A549 (cell line): ENCODE measurements around the gene EME2. TPM values are rescaled to one million over a fixed set of nuclear protein-coding genes. Genes with fewer than 3 reads are reported as not detected.
A peak's percentile ranks its signal among the peaks of the same experiment; 100 is the strongest.

ENCODE experiments used
- ATOH8 ChIP-seq: fragments of 250-450 bp; sonication (Bioruptor Pico); IDR thresholded peaks from 2 replicates; pipeline ENCODE4 v1.5.0; 2020; ENCODE audit warnings: low read depth, mild to moderate bottlenecking, moderate library complexity
- CHD4 ChIP-seq: fragments of 200-600 bp; sonication (generic); IDR thresholded peaks from 2 replicates; pipeline ENCODE4 v1.6.1; 2016; ENCODE audit warnings: antibody characterized with exemption, mild to moderate bottlenecking, borderline replicate concordance
- CTCF ChIP-seq: fragments of >200 bp; sonication (Bioruptor Twin); formaldehyde crosslinking; IDR thresholded peaks from 3 replicates; pipeline ENCODE4 v1.5.1; 2016
- EHMT2 ChIP-seq: fragments of 200-600 bp; sonication (generic); IDR thresholded peaks from 2 replicates; pipeline ENCODE4 v1.6.1; 2016; ENCODE audit warnings: antibody characterized with exemption, low read depth, mild to moderate bottlenecking, moderate library complexity
- EP300 ChIP-seq, 2 experiments: fragments of >200 bp; sonication (Bioruptor Twin); formaldehyde crosslinking; IDR thresholded peaks; 2 replicates in 1 of 2; 3 replicates in 1 of 2; pipeline ENCODE4 v1.6.1; 2016 to 2017
- ESRRA ChIP-seq: fragments of 150-350 bp; IDR thresholded peaks from 2 replicates; pipeline ENCODE4 v1.6.1; 2014; ENCODE audit warnings: mild to moderate bottlenecking, low read length, borderline replicate concordance
- FOXS1 ChIP-seq: fragments of 250-450 bp; sonication (Bioruptor Pico); IDR thresholded peaks from 2 replicates; pipeline ENCODE4 v1.5.0; 2020; ENCODE audit warnings: mild to moderate bottlenecking, moderate library complexity
- HDAC2 ChIP-seq: fragments of 200-600 bp; sonication (generic); IDR thresholded peaks from 2 replicates; pipeline ENCODE4 v1.6.1; 2016
- HEYL ChIP-seq: fragments of 250-450 bp; sonication (Bioruptor Pico); IDR thresholded peaks from 2 replicates; pipeline ENCODE4 v1.8.0; 2021; ENCODE audit warnings: mild to moderate bottlenecking, moderate library complexity
- HMGXB4 ChIP-seq: fragments of 250-450 bp; sonication (Bioruptor Pico); IDR thresholded peaks from 2 replicates; pipeline ENCODE4 v1.5.0; 2021; ENCODE audit warnings: mild to moderate bottlenecking, moderate library complexity, borderline replicate concordance
- HOXB13 ChIP-seq: fragments of 250-450 bp; sonication (Bioruptor Pico); IDR thresholded peaks from 2 replicates; pipeline ENCODE4 v1.5.0; 2020; ENCODE audit warnings: low read depth, mild to moderate bottlenecking, moderate library complexity
- HOXB5 ChIP-seq: fragments of 250-450 bp; sonication (Bioruptor Pico); IDR thresholded peaks from 2 replicates; pipeline ENCODE4 v1.5.0; 2020; ENCODE audit warnings: mild to moderate bottlenecking, moderate library complexity
- MAX ChIP-seq: IDR thresholded peaks from 2 replicates; pipeline ENCODE4 v1.6.1; 2012
- NFE2L2 ChIP-seq: fragments of 150-350 bp; conservative IDR thresholded peaks from 2 replicates; pipeline ENCODE4 v1.6.1; 2014; ENCODE audit warnings: low read length
- NPAS2 ChIP-seq: fragments of 250-450 bp; sonication (Bioruptor Pico); IDR thresholded peaks from 2 replicates; pipeline ENCODE4 v1.8.0; 2022; ENCODE audit warnings: mild to moderate bottlenecking, moderate library complexity, borderline replicate concordance
- PHF8 ChIP-seq: fragments of 200-600 bp; sonication (generic); IDR thresholded peaks from 2 replicates; pipeline ENCODE4 v1.6.1; 2016; ENCODE audit warnings: low read depth, mild to moderate bottlenecking, antibody characterized with exemption, moderate library complexity, borderline replicate concordance
- POLR2A ChIP-seq: IDR thresholded peaks from 2 replicates; pipeline ENCODE4 v1.6.1; 2012; ENCODE audit warnings: mild to moderate bottlenecking, low read length
- RAD21 ChIP-seq, 2 experiments: fragments of >200 bp in 1 of 2; sonication (Bioruptor Twin) in 1 of 2; formaldehyde crosslinking in 1 of 2; IDR thresholded peaks in 1 of 2; conservative IDR thresholded peaks in 1 of 2; 2 replicates in 1 of 2; 3 replicates in 1 of 2; pipeline ENCODE4 v1.6.1; 2012 to 2018; ENCODE audit warnings: inconsistent platforms in 1 of 2
- RCOR1 ChIP-seq: fragments of 150-350 bp; IDR thresholded peaks from 2 replicates; pipeline ENCODE4 v1.6.1; 2014; ENCODE audit warnings: antibody characterized with exemption, low read length, low read depth
- SMC3 ChIP-seq: fragments of >200 bp; sonication (Bioruptor Twin); formaldehyde crosslinking; IDR thresholded peaks from 3 replicates; pipeline ENCODE4 v1.6.1; 2018; ENCODE audit warnings: inconsistent platforms
- TP53 ChIP-seq: fragments of 250-450 bp; sonication (Bioruptor Pico); IDR thresholded peaks from 2 replicates; pipeline ENCODE4 v1.5.0; 2021; ENCODE audit warnings: mild to moderate bottlenecking, moderate library complexity
- USF2 ChIP-seq: fragments of 450-650 bp; IDR thresholded peaks from 2 replicates; pipeline ENCODE4 v1.6.1; 2014; ENCODE audit warnings: antibody characterized with exemption
- ZFP36 ChIP-seq: fragments of 450-650 bp; IDR thresholded peaks from 2 replicates; pipeline ENCODE4 v1.6.1; 2014; ENCODE audit warnings: borderline replicate concordance; ENCODE audit not compliant: partially characterized antibody
- polyA plus RNA-seq, 4 experiments: library from polyadenylated mRNA; depleted of rRNA in 3 of 4; stranded (reverse); fragments of >200 nt; fragmentation: RNase III in 1 of 4; extraction: RNeasy Plus Mini Kit Qiagen cat#74134 plus additional on column Dnase treatment in 1 of 4; gene quantifications; 2 replicates in 3 of 4; 3 replicates in 1 of 4; pipeline ENCODE4 v1.2.3, GENCODE V29; 2011 to 2017
- TF ChIP-seq, protein P1 (sequence below): fragments of 150-350 bp; IDR thresholded peaks from 2 replicates; pipeline ENCODE4 v1.6.1; 2014; ENCODE audit warnings: low read depth, mild to moderate bottlenecking, low read length
- TF ChIP-seq, protein P2 (sequence below): fragments of >200 bp; sonication (Bioruptor Twin); formaldehyde crosslinking; IDR thresholded peaks from 3 replicates; pipeline ENCODE4 v1.6.1; 2016
- TF ChIP-seq, protein P3 (sequence below): fragments of 200-600 bp; sonication (generic); IDR thresholded peaks from 2 replicates; pipeline ENCODE4 v1.6.1; 2016; ENCODE audit warnings: antibody characterized with exemption, mild to moderate bottlenecking, moderate library complexity
- TF ChIP-seq, protein P4 (sequence below): IDR thresholded peaks from 2 replicates; pipeline ENCODE4 v1.6.1; 2012; ENCODE audit warnings: low read depth, borderline replicate concordance

The EME2 gene
- polyA plus RNA-seq, 2 of the 4 experiments (the other 2 are of a cell fraction) = 2.9 to 16.5 TPM

- TF ChIP-seq CTCF (peak; percentile 83), HMGXB4 (CRISPR knock-in tag) (no peak), HDAC2 (no peak), RCOR1 (no peak), ATOH8 (CRISPR knock-in tag) (0 out of 2 replicates have a peak, but pooled peaks have one; percentile 30), CHD4 (no peak), SMC3 (peak; percentile 78), ESRRA (no peak), NFE2L2 (no peak), POLR2A (peak; percentile 88), RAD21 (conservative IDR thresholded peaks at IDR 0.05 in 1 of 2, IDR thresholded peaks at IDR 0.05 in 1 of 2) (peak; percentile 42 to 63; a peak in 4 of 5 replicates), HOXB5 (CRISPR knock-in tag) (0 out of 2 replicates have a peak, but pooled peaks have one; percentile 68), EP300 (IDR thresholded peaks at IDR 0.05) (no peak), HOXB13 (CRISPR knock-in tag) (peak; percentile 53; the same call in 1 of the 2 replicates), MAX (peak; percentile 92), PHF8 (no peak; the same call in 1 of the 2 replicates), NPAS2 (CRISPR knock-in tag) (no peak), EHMT2 (no peak), USF2 (no peak), ZFP36 (no peak), TP53 (no peak), HEYL (no peak), FOXS1 (CRISPR knock-in tag) (no peak)
- TF ChIP-seq, protein P1, sequence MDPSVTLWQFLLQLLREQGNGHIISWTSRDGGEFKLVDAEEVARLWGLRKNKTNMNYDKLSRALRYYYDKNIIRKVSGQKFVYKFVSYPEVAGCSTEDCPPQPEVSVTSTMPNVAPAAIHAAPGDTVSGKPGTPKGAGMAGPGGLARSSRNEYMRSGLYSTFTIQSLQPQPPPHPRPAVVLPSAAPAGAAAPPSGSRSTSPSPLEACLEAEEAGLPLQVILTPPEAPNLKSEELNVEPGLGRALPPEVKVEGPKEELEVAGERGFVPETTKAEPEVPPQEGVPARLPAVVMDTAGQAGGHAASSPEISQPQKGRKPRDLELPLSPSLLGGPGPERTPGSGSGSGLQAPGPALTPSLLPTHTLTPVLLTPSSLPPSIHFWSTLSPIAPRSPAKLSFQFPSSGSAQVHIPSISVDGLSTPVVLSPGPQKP = 0 out of 2 replicates have a peak, but pooled peaks have one; percentile 6
- TF ChIP-seq, protein P2, sequence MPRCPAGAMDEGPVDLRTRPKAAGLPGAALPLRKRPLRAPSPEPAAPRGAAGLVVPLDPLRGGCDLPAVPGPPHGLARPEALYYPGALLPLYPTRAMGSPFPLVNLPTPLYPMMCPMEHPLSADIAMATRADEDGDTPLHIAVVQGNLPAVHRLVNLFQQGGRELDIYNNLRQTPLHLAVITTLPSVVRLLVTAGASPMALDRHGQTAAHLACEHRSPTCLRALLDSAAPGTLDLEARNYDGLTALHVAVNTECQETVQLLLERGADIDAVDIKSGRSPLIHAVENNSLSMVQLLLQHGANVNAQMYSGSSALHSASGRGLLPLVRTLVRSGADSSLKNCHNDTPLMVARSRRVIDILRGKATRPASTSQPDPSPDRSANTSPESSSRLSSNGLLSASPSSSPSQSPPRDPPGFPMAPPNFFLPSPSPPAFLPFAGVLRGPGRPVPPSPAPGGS = peak; percentile 68; the same call in 2 of the 3 replicates
- TF ChIP-seq, protein P3, sequence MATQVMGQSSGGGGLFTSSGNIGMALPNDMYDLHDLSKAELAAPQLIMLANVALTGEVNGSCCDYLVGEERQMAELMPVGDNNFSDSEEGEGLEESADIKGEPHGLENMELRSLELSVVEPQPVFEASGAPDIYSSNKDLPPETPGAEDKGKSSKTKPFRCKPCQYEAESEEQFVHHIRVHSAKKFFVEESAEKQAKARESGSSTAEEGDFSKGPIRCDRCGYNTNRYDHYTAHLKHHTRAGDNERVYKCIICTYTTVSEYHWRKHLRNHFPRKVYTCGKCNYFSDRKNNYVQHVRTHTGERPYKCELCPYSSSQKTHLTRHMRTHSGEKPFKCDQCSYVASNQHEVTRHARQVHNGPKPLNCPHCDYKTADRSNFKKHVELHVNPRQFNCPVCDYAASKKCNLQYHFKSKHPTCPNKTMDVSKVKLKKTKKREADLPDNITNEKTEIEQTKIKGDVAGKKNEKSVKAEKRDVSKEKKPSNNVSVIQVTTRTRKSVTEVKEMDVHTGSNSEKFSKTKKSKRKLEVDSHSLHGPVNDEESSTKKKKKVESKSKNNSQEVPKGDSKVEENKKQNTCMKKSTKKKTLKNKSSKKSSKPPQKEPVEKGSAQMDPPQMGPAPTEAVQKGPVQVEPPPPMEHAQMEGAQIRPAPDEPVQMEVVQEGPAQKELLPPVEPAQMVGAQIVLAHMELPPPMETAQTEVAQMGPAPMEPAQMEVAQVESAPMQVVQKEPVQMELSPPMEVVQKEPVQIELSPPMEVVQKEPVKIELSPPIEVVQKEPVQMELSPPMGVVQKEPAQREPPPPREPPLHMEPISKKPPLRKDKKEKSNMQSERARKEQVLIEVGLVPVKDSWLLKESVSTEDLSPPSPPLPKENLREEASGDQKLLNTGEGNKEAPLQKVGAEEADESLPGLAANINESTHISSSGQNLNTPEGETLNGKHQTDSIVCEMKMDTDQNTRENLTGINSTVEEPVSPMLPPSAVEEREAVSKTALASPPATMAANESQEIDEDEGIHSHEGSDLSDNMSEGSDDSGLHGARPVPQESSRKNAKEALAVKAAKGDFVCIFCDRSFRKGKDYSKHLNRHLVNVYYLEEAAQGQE = no peak
- TF ChIP-seq, protein P4, sequence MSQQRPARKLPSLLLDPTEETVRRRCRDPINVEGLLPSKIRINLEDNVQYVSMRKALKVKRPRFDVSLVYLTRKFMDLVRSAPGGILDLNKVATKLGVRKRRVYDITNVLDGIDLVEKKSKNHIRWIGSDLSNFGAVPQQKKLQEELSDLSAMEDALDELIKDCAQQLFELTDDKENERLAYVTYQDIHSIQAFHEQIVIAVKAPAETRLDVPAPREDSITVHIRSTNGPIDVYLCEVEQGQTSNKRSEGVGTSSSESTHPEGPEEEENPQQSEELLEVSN = peak; percentile 73
Observed at GRCh38 chr16:1772908-1773702, 495 bp downstream of the EME2 start, which contains the start of gene MRPS34 (continued).
